Head of caudate nucleus (tissue), 42 donors: ENCODE results near the gene CDH13.

Source experiments
- DNase-seq, 42 donors: peaks; one replicate each; pipeline versions ENCODE4 v3.0.0 to v3.0.0-alpha.2; 2020 to 2021; ENCODE audit warnings: mixed read lengths in 7 of 42
- intact Hi-C: fragments of 100-400 bp; cut with DNase I; formaldehyde crosslinking; loops from one replicate; pipeline ENCODE4 v1.15.0; 2022

Gene CDH13

GRCh38 chr16:82643936-82644630 lies 17.3 kb downstream of the CDH13 start:
- no peak for DNase-seq
- intact Hi-C loops, result no loop called here

GRCh38 chr16:82646504-82646903 lies 19.7 kb downstream of the CDH13 start:
- DNase-seq, result no peak
- intact Hi-C loops, result no loop called here

- no peak for DNase-seq
- intact Hi-C loops, result no loop called here
Observed at GRCh38 chr16:82649766-82650165, 23.0 kb downstream of the CDH13 start.

- DNase-seq, result no peak
- intact Hi-C loops, result no loop called here
Observed at GRCh38 chr16:82650804-82651203, 24.0 kb downstream of the CDH13 start.

GRCh38 chr16:82651921-82652601 lies 25.3 kb downstream of the CDH13 start:
- intact Hi-C loops, result no loop called here
- peak in 2 of 42 donors; percentile 9 to 27 for DNase-seq

GRCh38 chr16:82652826-82653225 lies 26.1 kb downstream of the CDH13 start:
- intact Hi-C loops, result no loop called here

GRCh38 chr16:82653550-82654511 lies 27.1 kb downstream of the CDH13 start:
- intact Hi-C loops, result no loop called here

More at GRCh38 chr16:82652826-82653225, 26.1 kb downstream of the CDH13 start:
- DNase-seq, result no peak

GRCh38 chr16:82655072-82655714 lies 28.4 kb downstream of the CDH13 start:
- no peak for DNase-seq
- intact Hi-C loops, result no loop called here

More at GRCh38 chr16:82653550-82654511, 27.1 kb downstream of the CDH13 start:
- no peak for DNase-seq

GRCh38 chr16:82655720-82656490 lies 29.1 kb downstream of the CDH13 start:
- DNase-seq, result no peak
- intact Hi-C loops, result no loop called here

- intact Hi-C loops, result no loop called here
- DNase-seq, result peak in 4 of 42 donors; percentile 19 to 41 (median 24)
Observed at GRCh38 chr16:82657239-82657638, 30.5 kb downstream of the CDH13 start.

- intact Hi-C loops, result no loop called here
- DNase-seq, result no peak
Observed at GRCh38 chr16:82657786-82658185, 31.0 kb downstream of the CDH13 start.

- DNase-seq, result no peak
- intact Hi-C loops, result no loop called here
Observed at GRCh38 chr16:82658796-82659195, 32.0 kb downstream of the CDH13 start.

- intact Hi-C loops, result no loop called here
- peak in 2 of 42 donors; percentile 3 to 11 for DNase-seq
Observed at GRCh38 chr16:82660075-82660645, 33.4 kb downstream of the CDH13 start.

GRCh38 chr16:82660966-82661365 lies 34.2 kb downstream of the CDH13 start:
- DNase-seq, result no peak
- intact Hi-C loops, result no loop called here

GRCh38 chr16:82664181-82664580 lies 37.4 kb downstream of the CDH13 start:
- peak in 30 of 42 donors; percentile 2 to 79 (median 32) for DNase-seq
- intact Hi-C loops, result no loop called here

- DNase-seq, result no peak
- intact Hi-C loops, result no loop called here
Observed at GRCh38 chr16:82665025-82665424, 38.3 kb downstream of the CDH13 start.

GRCh38 chr16:82667437-82667836 lies 40.7 kb downstream of the CDH13 start:
- DNase-seq, result no peak

GRCh38 chr16:82668094-82668493 lies 41.3 kb downstream of the CDH13 start:
- no peak for DNase-seq
- intact Hi-C loops, result no loop called here

More at GRCh38 chr16:82667437-82667836, 40.7 kb downstream of the CDH13 start:
- intact Hi-C loops, result no loop called here
